Measurements from ENCODE around the gene IFT88. TPM values are rescaled to one million over a fixed set of nuclear protein-coding genes. Genes with fewer than 3 reads are reported as not detected.

IFT88 gene
- total and polyA plus RNA-seq, 4 donors, result 8.7 to 59.0 (median 14.6) TPM

GRCh38 chr13:20544201-20544923, 22.6 kb upstream of the IFT88 start:
- Histone ChIP-seq H3K4me1 (ENCODE audit: control insufficient read depth in 5 of 5, insufficient read depth in 5 of 5, low read length in 5 of 5) (peaks cover 0 to 2% (median 0%) of the 10 kb centered on the region in 5 donors), H3K27me3 (ENCODE audit: control insufficient read depth in 3 of 3, insufficient read depth in 3 of 3, low read length in 2 of 3) (no peaks in the 10 kb centered on the region), H3K36me3 (ENCODE audit: control insufficient read depth in 4 of 4, insufficient read depth in 4 of 4, low read length in 4 of 4) (no peaks in the 10 kb centered on the region), H3K9ac (ENCODE audit: insufficient read depth in 1 of 2, low read length in 2 of 2) (no peak overlapping the region), H3K9me3 (ENCODE audit: control insufficient read depth in 4 of 4, insufficient read depth in 3 of 4, low read length in 3 of 4) (no peaks in the 10 kb centered on the region), H3K27ac (ENCODE audit: low read depth in 1 of 2, low read length in 1 of 2) (no peak overlapping the region), H3K4me3 (no peak overlapping the region)
- ATAC-seq (ENCODE audit: insufficient read depth, low FRiP score) (no peak), DNase-seq (no peak)
- WGBS, 2 donors, result 51 to 75% methylated on average over 7 of the region's 7 CpGs
- no peak for TF ChIP-seq CTCF (IDR thresholded peaks at IDR 0.05; ENCODE audit: control extremely low read depth, extremely low read depth)

- H3K4me1 ChIP-seq (ENCODE audit: control insufficient read depth in 5 of 5, insufficient read depth in 5 of 5, low read length in 5 of 5), result peaks cover 0 to 2% (median 0%) of the 10 kb centered on the region in 5 donors
- no peak overlapping the region for H3K9ac ChIP-seq (ENCODE audit: insufficient read depth in 1 of 2, low read length in 2 of 2)
- ATAC-seq (ENCODE audit: insufficient read depth, low FRiP score), result no peak
- DNase-seq, result no peak
- no peaks in the 10 kb centered on the region for H3K9me3 ChIP-seq (ENCODE audit: control insufficient read depth in 4 of 4, insufficient read depth in 3 of 4, low read length in 3 of 4)
- no peaks in the 10 kb centered on the region for H3K27me3 ChIP-seq (ENCODE audit: control insufficient read depth in 3 of 3, insufficient read depth in 3 of 3, low read length in 2 of 3)
- WGBS, 2 donors, result 26 to 58% methylated on average over 1 of the region's 1 CpG
- no peaks in the 10 kb centered on the region for H3K36me3 ChIP-seq (ENCODE audit: control insufficient read depth in 4 of 4, insufficient read depth in 4 of 4, low read length in 4 of 4)
- H3K27ac ChIP-seq (ENCODE audit: low read depth in 1 of 2, low read length in 1 of 2), result no peak overlapping the region
- no peak overlapping the region for H3K4me3 ChIP-seq
- no peak for TF ChIP-seq CTCF (IDR thresholded peaks at IDR 0.05; ENCODE audit: control extremely low read depth, extremely low read depth)
These were observed 20.4 kb upstream of the IFT88 start for GRCh38 chr13:20546556-20546955.

DNA sequence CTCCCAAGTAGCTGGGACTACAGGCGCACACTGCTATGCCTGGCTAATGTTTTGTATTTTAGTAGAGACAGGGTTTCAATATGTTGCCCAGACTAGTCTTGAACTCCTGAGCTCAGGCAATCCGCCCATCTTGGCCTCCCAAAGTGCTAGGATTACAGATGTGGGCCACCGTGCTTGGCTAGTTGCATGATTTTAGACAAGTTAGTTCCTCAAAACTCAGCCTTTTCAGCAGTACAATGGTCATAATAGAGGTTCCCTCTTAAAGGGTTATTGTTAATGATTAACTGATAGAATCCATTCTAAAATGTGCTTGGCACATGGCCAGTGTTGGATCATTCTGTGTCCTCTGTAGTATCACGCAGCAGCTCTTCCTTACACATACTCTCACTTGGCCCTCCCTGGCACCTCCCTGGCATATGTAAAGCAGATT, 19.5 kb upstream of the IFT88 start:
- no peak for DNase-seq
- H3K9ac ChIP-seq (ENCODE audit: insufficient read depth in 1 of 2, low read length in 2 of 2), result no peak overlapping the region
- no peak for TF ChIP-seq CTCF (IDR thresholded peaks at IDR 0.05; ENCODE audit: control extremely low read depth, extremely low read depth)

More for the DNA sequence above, 19.5 kb upstream of the IFT88 start:
- Histone ChIP-seq H3K4me3 (no peak overlapping the region), H3K9me3 (ENCODE audit: control insufficient read depth in 4 of 4, insufficient read depth in 3 of 4, low read length in 3 of 4) (no peaks in the 10 kb centered on the region), H3K27ac (ENCODE audit: low read depth in 1 of 2, low read length in 1 of 2) (no peak overlapping the region), H3K27me3 (ENCODE audit: control insufficient read depth in 3 of 3, insufficient read depth in 3 of 3, low read length in 2 of 3) (no peaks in the 10 kb centered on the region), H3K4me1 (ENCODE audit: control insufficient read depth in 5 of 5, insufficient read depth in 5 of 5, low read length in 5 of 5) (peaks cover 0 to 2% (median 0%) of the 10 kb centered on the region in 5 donors), H3K36me3 (ENCODE audit: control insufficient read depth in 4 of 4, insufficient read depth in 4 of 4, low read length in 4 of 4) (no peaks in the 10 kb centered on the region)
- no peak for ATAC-seq (ENCODE audit: insufficient read depth, low FRiP score)
- WGBS, 2 donors, result 77 to 78% methylated on average over 4 of the region's 4 CpGs
